Germinal center (tissue), 1 donor: ENCODE results near the gene ZNF398.

ENCODE experiments used
- DNase-seq: peaks from one replicate; pipeline ENCODE4 v3.0.0; 2012; ENCODE audit warnings: mixed read lengths, low spot score

The ZNF398 gene

DNA sequence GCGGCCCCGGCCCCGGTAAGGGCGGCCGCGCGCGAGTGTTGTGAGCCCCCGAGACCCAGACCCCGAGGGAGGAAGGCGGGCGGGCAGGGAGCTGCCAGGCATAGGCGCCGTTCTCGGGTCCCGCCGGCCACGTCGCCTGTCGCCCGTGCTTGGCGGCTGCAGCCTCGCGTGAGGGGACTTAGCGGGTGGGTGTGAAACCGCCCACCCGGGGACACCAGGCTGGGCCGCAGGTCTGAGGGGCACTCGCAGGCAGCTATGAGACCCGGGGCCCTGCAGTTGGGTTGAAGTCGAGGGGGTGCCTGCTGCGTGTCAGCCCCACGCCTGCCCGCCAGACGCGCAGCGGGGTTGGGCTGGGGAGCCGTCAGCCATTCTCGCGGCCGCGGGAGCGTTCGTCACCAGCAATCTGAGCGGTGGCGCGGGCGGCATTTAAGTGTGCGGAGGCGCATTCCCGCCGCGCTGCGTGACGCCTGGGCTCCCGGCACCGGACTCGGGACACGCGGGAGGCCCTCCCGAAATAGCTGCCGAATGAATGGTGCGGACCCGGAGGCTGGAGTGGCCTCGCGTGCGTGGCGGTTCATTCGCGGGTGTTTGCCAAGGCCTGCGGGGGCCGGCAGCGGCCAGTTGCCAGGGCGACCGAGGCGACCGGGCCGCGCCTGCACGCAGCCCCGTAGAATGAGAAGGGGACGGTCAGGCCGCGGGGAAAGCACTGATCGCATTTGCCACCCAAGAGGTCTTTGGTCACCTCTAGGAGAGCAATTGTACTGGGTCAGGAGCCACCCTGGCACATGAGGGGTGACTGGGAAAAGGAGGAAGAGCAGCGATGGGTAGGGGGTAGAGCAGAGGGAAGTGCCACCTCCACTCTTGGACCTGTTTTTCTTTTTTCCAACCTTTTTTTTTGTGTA lies 750 bp downstream of the ZNF398 start:
- peak; percentile 67 for DNase-seq

DNA sequence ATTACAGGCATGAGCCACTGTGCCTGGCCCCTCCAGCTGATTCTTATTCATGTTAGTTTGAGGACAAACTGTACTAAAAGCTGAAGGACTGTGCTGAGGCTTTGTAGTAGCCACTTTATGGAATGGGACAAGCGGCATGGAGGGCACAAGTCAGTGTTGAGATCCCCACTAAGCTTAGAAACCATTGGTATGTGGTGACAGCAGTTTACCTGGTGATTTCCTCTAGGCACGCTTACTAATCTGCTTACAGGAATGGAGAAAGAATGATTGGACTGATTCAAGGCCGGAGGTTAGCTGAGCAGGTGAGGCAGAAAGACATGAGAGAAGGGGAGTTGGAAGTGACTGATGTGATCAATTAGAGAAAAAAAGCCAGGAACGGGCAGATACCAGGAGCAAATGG lies 3.7 kb downstream of the ZNF398 start:
- DNase-seq = no peak

- no peak for DNase-seq
Measured at GRCh38 chr7:149153346-149153745, 6.1 kb downstream of the ZNF398 start.

DNA sequence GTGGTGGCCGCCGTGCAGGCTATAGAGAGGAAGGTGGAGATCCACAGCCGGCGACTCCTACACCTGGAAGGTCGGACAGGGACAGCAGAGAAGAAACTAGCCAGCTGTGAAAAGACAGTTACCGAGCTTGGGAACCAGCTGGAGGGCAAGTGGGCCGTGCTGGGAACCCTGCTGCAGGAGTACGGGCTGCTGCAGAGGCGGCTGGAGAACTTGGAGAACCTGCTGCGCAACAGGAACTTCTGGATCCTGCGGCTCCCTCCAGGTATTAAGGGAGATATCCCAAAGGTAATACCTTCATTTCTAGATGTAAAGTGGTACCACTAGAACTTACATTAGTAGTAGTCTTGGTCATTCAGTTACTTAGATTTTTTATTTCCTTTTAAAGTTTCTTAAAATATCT lies 6.8 kb downstream of the ZNF398 start:
- DNase-seq = no peak

DNA sequence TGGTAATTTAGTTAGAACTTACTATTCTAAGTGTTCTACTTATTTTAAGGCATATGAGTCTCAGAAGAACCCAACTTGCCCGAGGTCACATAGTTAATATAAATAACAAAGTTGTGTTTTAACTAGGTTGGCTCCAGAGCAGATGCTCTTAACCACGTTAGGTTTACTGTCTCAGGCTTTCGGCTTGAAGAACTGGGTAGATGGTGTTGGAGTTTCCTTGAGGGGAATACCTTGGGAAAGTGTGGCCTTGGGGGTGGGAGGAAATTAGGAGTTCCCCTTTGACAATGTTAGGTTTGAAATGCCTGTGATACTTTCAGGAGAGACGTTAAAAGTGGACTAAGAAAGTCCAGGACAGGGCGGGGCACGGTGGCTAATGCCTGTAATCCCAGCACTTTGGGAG lies 9.6 kb downstream of the ZNF398 start:
- DNase-seq = no peak

DNA sequence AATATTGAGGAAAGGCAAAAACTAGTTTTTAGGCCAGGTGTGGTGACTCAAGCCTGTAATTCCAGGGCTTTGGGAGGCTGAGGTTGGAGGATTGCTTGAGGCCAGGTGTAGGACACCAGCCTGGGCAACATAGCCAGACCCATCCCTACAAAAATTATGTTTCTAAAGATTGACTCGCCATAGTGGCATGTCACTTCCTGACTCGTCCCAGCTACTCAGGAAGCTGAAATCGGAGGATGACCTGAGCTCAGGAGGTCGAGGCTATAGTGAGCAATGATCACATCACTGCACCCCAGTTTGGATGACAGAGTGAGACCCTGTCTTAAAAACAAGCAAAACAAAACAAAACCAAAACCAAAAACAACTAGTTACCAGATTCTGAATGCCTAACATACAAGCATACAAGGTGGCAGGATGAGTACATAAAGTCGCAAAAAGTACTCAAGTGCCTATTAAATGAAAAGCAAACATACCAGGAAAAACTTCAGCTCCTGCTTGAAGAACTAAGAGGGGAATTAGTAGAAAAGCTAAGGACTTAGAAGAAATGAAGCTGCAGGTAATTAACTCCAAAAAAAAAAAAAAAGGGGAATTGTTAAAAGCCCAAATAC lies 14.1 kb downstream of the ZNF398 start:
- no peak for DNase-seq

GRCh38 chr7:149166142-149166541 lies 18.9 kb downstream of the ZNF398 start:
- no peak for DNase-seq

- DNase-seq = no peak
Measured at GRCh38 chr7:149166630-149167352, 19.5 kb downstream of the ZNF398 start.

- no peak for DNase-seq
Measured at GRCh38 chr7:149171892-149172533, 24.8 kb downstream of the ZNF398 start.

DNA sequence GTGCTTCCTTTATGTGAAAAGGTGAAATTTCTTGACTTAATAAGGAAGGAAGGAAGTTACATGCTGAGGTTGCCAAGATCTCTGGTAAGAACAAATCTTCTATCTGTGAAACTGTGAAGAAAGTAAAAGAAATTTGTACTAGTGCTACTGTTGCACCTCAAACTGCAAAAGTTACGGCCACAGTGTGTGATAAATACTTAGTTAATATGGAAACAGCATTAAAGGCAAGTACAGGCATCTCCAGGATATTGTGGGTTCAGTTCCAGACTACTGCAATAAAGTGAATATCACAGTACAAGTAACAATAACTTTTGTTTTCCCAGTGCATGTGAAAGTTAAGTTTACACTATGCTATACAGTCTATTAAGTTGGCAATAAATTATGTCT lies 25.3 kb downstream of the ZNF398 start:
- no peak for DNase-seq

DNA sequence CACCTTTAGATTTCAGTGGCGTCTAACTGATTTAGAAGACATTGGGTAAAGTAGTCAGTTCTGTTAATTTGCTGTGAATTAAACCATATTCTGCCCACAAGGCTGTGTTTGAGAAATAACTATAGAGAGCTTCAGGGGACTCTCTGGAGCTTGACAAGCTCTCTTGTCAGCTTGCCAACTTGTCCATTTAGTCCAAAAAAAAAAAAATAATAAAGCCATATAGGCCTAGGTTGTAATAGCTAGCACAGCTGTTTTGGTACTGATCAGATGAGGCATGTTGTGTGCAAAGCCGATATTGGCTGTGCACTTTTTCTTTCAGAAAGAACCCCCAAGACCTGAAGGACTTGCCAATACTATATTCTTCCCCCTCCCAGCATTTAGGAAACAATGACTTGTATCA lies 27.9 kb downstream of the ZNF398 start:
- DNase-seq = no peak

GRCh38 chr7:149179241-149179640 lies 32.0 kb downstream of the ZNF398 start:
- no peak for DNase-seq

DNA sequence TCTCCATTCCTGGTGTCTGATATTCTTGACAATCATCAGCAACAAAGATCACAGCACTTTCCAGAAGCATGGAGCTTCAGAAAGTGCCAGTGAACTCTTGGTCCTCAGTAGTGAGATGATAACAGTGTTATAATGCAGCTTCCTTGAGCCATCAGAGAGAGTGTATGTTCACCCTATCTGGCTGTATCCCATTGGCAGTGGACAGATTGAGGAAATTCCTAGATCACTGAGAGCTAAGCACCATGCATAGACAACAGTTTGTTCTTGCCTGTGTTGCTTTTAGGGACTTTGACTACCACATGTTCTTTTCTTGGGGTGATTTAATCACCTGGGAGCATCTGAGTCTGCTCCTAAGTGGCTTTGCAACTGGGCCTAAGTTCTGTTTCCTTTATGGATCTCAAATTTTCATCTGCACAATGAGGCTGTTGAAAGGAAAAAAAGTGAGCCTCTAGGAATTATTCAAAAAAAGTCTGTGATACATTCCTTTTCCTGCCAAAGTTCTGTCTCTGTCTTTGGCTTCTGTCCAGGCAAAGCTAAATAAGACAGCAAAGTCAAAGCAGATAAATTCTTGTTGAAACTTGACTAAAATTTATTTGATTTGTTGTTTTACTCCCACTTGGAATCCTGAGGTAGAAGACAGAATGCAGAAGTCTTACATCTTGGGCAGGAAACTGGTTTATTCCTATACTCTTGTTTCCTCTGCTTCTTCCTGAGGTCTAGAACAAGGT lies 33.6 kb downstream of the ZNF398 start:
- no peak for DNase-seq

DNA sequence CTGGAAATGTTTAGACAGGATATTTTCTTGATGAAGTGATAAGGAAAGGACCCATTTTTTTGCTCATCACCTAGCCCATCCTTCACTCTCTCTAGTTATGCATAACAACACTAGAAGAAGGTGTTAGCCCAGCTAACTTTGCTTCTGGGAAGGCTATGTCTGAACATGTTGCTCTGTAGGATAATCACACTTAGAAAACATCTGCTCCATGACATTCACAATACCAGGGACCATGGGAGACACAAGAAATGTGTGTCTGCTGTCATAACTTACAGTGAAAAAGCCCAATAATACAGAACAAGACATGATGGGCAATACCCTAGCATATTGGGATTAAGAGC lies 34.2 kb downstream of the ZNF398 start:
- DNase-seq = no peak

GRCh38 chr7:149184274-149184673 lies 37.0 kb downstream of the ZNF398 start:
- no peak for DNase-seq

GRCh38 chr7:149188213-149188612 lies 41.0 kb downstream of the ZNF398 start:
- no peak for DNase-seq

GRCh38 chr7:149188637-149189259 lies 41.5 kb downstream of the ZNF398 start:
- DNase-seq = no peak

GRCh38 chr7:149191851-149192250 lies 44.6 kb downstream of the ZNF398 start:
- no peak for DNase-seq

DNA sequence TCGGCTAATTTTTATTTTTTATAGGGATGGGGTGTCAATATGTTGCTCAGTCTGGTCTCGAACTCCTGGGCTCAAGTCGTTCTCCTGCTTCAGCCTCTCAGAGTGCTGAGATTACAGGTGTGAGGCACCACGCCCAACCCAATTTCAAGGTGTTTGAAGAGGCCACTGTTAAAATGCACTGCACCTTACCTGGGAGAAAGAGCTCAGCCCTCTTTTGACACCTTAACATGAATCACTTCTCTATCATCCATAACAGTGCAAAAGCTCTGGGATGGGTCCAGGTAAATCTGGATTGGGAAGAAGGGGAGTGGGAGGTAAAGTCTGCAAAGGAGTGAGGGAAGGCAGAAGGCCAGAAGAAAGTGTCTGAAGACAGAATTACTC lies 47.5 kb downstream of the ZNF398 start:
- DNase-seq = no peak

- peak; percentile 89 for DNase-seq
Measured at GRCh38 chr7:149195180-149196150, 48.2 kb downstream of the ZNF398 start, which contains the start of gene ZNF282. Gene ZNF282, plus strand, starts transcription at chr7:149195546. Its CDS starts 44 bp downstream, at chr7:149195590.
